Renal cortex interstitium (tissue), 11 donors: ENCODE data around the gene BZW1. TPM values are rescaled to one million over a fixed set of nuclear protein-coding genes. Genes with fewer than 3 reads are reported as not detected.
"Not testable (repeated sequence)": the region's sequence is repeated elsewhere in the genome, so short reads cannot be mapped to it uniquely, and the experiment has no call there.

Source experiments
- DNase-seq, 11 donors: peaks; one replicate each; pipeline ENCODE4 v3.0.0-alpha.2; 2013; ENCODE audit warnings: low read depth in 9 of 11, low spot score in 4 of 11; ENCODE audit errors: extremely low read depth in 1 of 11
- polyA plus RNA-seq, 3 donors: library from polyadenylated mRNA; unstranded; fragments of 120-200 nt; gene quantifications; one replicate each; pipeline ENCODE4 v1.2.1, GENCODE V29; 2013; ENCODE audit not compliant: insufficient read length in 3 of 3

BZW1 gene
- polyA plus RNA-seq, 3 donors = 224 to 305 (median 257) TPM

GRCh38 chr2:200784215-200784614 lies 27.5 kb upstream of the BZW1 start:
- no peak for DNase-seq

- DNase-seq = peak in 3 of 11 donors; percentile 1 to 9 (median 1)
Measured at GRCh38 chr2:200786423-200786822, 25.3 kb upstream of the BZW1 start.

GRCh38 chr2:200786826-200787225 lies 24.9 kb upstream of the BZW1 start:
- DNase-seq = no peak

GRCh38 chr2:200787351-200788120 lies 24.2 kb upstream of the BZW1 start:
- DNase-seq = peak in 1 of 11 donors; percentile 19

GRCh38 chr2:200788121-200788718 lies 23.5 kb upstream of the BZW1 start:
- no peak for DNase-seq

- DNase-seq = no peak
Measured at GRCh38 chr2:200790185-200790584, 21.5 kb upstream of the BZW1 start.

GRCh38 chr2:200791905-200792304 lies 19.8 kb upstream of the BZW1 start:
- no peak for DNase-seq

- no peak for DNase-seq
Measured at GRCh38 chr2:200794143-200794542, 17.6 kb upstream of the BZW1 start.

GRCh38 chr2:200795028-200795440 lies 16.7 kb upstream of the BZW1 start:
- no peak for DNase-seq

- DNase-seq = no peak
Measured at GRCh38 chr2:200796561-200796960, 15.1 kb upstream of the BZW1 start.

GRCh38 chr2:200797242-200797770 lies 14.4 kb upstream of the BZW1 start:
- no peak for DNase-seq

GRCh38 chr2:200798514-200798913 lies 13.2 kb upstream of the BZW1 start:
- DNase-seq = no peak

- DNase-seq = no peak
Measured at GRCh38 chr2:200800458-200800857, 11.3 kb upstream of the BZW1 start.

GRCh38 chr2:200801431-200801830 lies 10.3 kb upstream of the BZW1 start:
- not testable (repeated sequence) for DNase-seq

- no peak for DNase-seq
Measured at GRCh38 chr2:200809506-200810251, 2.0 kb upstream of the BZW1 start.

- DNase-seq = peak in 5 of 11 donors; percentile 9 to 24 (median 20)
Measured at GRCh38 chr2:200810252-200810997, 1.3 kb upstream of the BZW1 start.

GRCh38 chr2:200810998-200811332 lies 745 bp upstream of the BZW1 start:
- no peak for DNase-seq

- DNase-seq = peak in 9 of 11 donors; percentile 23 to 70 (median 56)
Measured at GRCh38 chr2:200812122-200813022, 662 bp downstream of the BZW1 start.
